GM12878 (cell line): ENCODE data around the gene BBOX1. TPM values are rescaled to one million over a fixed set of nuclear protein-coding genes. Genes with fewer than 3 reads are reported as not detected.

Experiments
- ATAC-seq: fragments of 200-7000 bp; cut with Tn5 transposase; 3 replicates; pipeline ENCODE4 v1.9.1; 2020; ENCODE audit warnings: mild to moderate bottlenecking, moderate library complexity
- BruUV-seq: library from RNA; stranded (reverse); fragments of 400-500 nt; replicated peaks from 2 replicates; lab custom pipeline; 2021; lab: Mats Ljungman, UMichigan
- CTCF ChIA-PET: fragments of 300-600 bp; sonication (Branson Sonifier 250); formaldehyde crosslinking; extraction: SDS; loops from one replicate; lab custom pipeline; 2021; ENCODE audit warnings: inconsistent platforms; lab: Yijun Ruan, JAX
- POLR2A ChIA-PET: fragments of 350-600 bp; formaldehyde crosslinking; extraction: SDS; loops from one replicate; lab custom pipeline; 2021; ENCODE audit warnings: inconsistent platforms; lab: Charles Lee
- RAD21 ChIA-PET: fragments of 300-600 bp; sonication (Branson Sonifier 250); formaldehyde crosslinking; loops from one replicate; lab custom pipeline; 2023; ENCODE audit warnings: antibody characterized with exemption; ENCODE audit not compliant: unreplicated experiment; lab: Charles Lee
- SMC1A ChIA-PET: fragments of 300-600 bp; sonication (Branson Sonifier 250); formaldehyde crosslinking; loops from one replicate; lab custom pipeline; 2023; ENCODE audit not compliant: unreplicated experiment, uncharacterized antibody; lab: Charles Lee
- DNase-seq: peaks from one replicate; pipeline ENCODE4 v3.0.0-alpha.2; 2011; ENCODE audit warnings: low read depth, low spot score
- FAIRE-seq: peaks from 3 replicates; lab custom pipeline; 2011; peaks lifted over from hg19 to GRCh38; lab: Jason Lieb, UNC
- H2AFZ ChIP-seq: 2 replicates; pipeline ENCODE4 v1.6.0; 2011; ENCODE audit warnings: low read depth, low read length, control low read depth; ENCODE audit not compliant: control insufficient read depth
- H3K27ac ChIP-seq: 2 replicates; pipeline ENCODE4 v1.5.1; 2011; ENCODE audit warnings: control low read depth; ENCODE audit not compliant: control insufficient read depth, insufficient read depth
- H3K27me3 ChIP-seq, 2 experiments: replicated peaks in 1 of 2; 2 replicates each; pipeline versions ENCODE4 v1.6.0 to v1.6.1; 2011; ENCODE audit warnings: low read length in 1 of 2; ENCODE audit not compliant: control insufficient read depth in 2 of 2, insufficient read depth in 2 of 2
- H3K36me3 ChIP-seq, 2 experiments: 2 replicates each; pipeline ENCODE4 v1.5.1; 2011; ENCODE audit warnings: low read length in 1 of 2; ENCODE audit not compliant: control insufficient read depth in 2 of 2, insufficient read depth in 2 of 2
- H3K4me1 ChIP-seq: 2 replicates; pipeline ENCODE4 v1.6.1; 2011; ENCODE audit warnings: mild to moderate bottlenecking, low read length, moderate library complexity, mixed read lengths; ENCODE audit not compliant: control insufficient read depth, insufficient read depth
- H3K4me2 ChIP-seq: 2 replicates; pipeline ENCODE4 v1.6.0; 2011; ENCODE audit warnings: control low read depth; ENCODE audit not compliant: control insufficient read depth, insufficient read depth
- H3K4me3 ChIP-seq: fragments of 200-600 bp; sonication (generic); 2 replicates; pipeline ENCODE4 v1.5.1; 2016
- H3K79me2 ChIP-seq: 2 replicates; pipeline ENCODE4 v1.6.0; 2011; ENCODE audit warnings: low read length; ENCODE audit not compliant: control insufficient read depth, insufficient read depth
- H3K9ac ChIP-seq: 2 replicates; pipeline ENCODE4 v1.8.0; 2011; ENCODE audit warnings: low read length, control low read depth, mixed read lengths; ENCODE audit not compliant: control insufficient read depth, insufficient read depth
- H3K9me3 ChIP-seq: replicated peaks from 3 replicates; pipeline ENCODE4 v1.5.1; 2011; ENCODE audit warnings: mild to moderate bottlenecking, low read length; ENCODE audit not compliant: control insufficient read depth, insufficient read depth
- H4K20me1 ChIP-seq: 2 replicates; pipeline ENCODE4 v1.6.0; 2011; ENCODE audit not compliant: control insufficient read depth, insufficient read depth
- ATF2 ChIP-seq: IDR thresholded peaks from 2 replicates; pipeline ENCODE4 v1.6.1; 2012; ENCODE audit warnings: low read length, inconsistent platforms
- CEBPB ChIP-seq, 2 experiments: fragments of 150-350 bp in 1 of 2; IDR thresholded peaks; 2 replicates each; pipeline ENCODE4 v1.6.1; 2012 to 2014; ENCODE audit warnings: low read depth in 2 of 2, low read length in 2 of 2, borderline replicate concordance in 1 of 2, inconsistent platforms in 1 of 2
- CREM ChIP-seq: IDR thresholded peaks from 2 replicates; pipeline ENCODE4 v1.6.1; 2014; ENCODE audit warnings: antibody characterized with exemption, low read depth
- EZH2 ChIP-seq: IDR thresholded peaks from 2 replicates; pipeline ENCODE4 v1.6.1; 2012; ENCODE audit warnings: low read depth, mild to moderate bottlenecking, control low read depth, inconsistent platforms, low read length, borderline replicate concordance; ENCODE audit not compliant: control insufficient read depth
- IKZF1 ChIP-seq: fragments of 450-650 bp; conservative IDR thresholded peaks from 2 replicates; pipeline ENCODE4 v1.6.1; 2017; ENCODE audit warnings: antibody characterized with exemption, mild to moderate bottlenecking
- JUNB ChIP-seq: IDR thresholded peaks from 2 replicates; pipeline ENCODE4 v1.6.1; 2016; ENCODE audit warnings: antibody characterized with exemption, mild to moderate bottlenecking
- RBBP5 ChIP-seq: fragments of 200-600 bp; sonication (generic); conservative IDR thresholded peaks from 2 replicates; pipeline ENCODE4 v1.6.1; 2016
- SKIL ChIP-seq: fragments of 450-650 bp; IDR thresholded peaks from 2 replicates; pipeline ENCODE4 v1.6.1; 2017; ENCODE audit warnings: mild to moderate bottlenecking, low read depth, inconsistent platforms; ENCODE audit not compliant: poor library complexity, severe bottlenecking
- SP1 ChIP-seq: IDR thresholded peaks from one replicate; pipeline ENCODE4 v1.6.1; 2011; ENCODE audit warnings: low read depth, low read length
- ZNF622 ChIP-seq: fragments of 450-650 bp; IDR thresholded peaks from 2 replicates; pipeline ENCODE4 v1.6.1; 2017; ENCODE audit warnings: mild to moderate bottlenecking, inconsistent platforms
- WGBS: methylation state at CpG from one replicate; pipeline ENCODE4 v1.1.6; 2016; ENCODE audit warnings: low lambda C conversion rate; ENCODE audit not compliant: insufficient replicate concordance, insufficient coverage; ENCODE audit errors: missing lambda C conversion rate; 5-methylcytosine and 5-hydroxymethylcytosine counted together
- in situ Hi-C: fragments of 300-500 bp; cut with MboI; formaldehyde crosslinking; loops from 9 replicates; pipeline ENCODE4 v1.14.3; 2018; ENCODE audit warnings: mixed read lengths
- intact Hi-C: fragments of 100-400 bp; cut with micrococcal nuclease; formaldehyde crosslinking; loops from one replicate; pipeline ENCODE4 v1.14.2; 2022; ENCODE audit not compliant: unreplicated experiment
- polyA plus RNA-seq, 11 experiments: library from polyadenylated mRNA; depleted of rRNA in 4 of 11; unstranded in 6 of 11; stranded (reverse) in 5 of 11; fragments of >200 nt; fragmentation: Nextera tagmentation in 4 of 11; fragmentation: Illumina TruSeq in 1 of 11; extraction: Ambion mirVana in 4 of 11; extraction: Trizol in 1 of 11; gene quantifications; 1 replicate in 1 of 11; 2 replicates in 10 of 11; pipeline versions ENCODE4 v1.2.1 to v1.2.3, GENCODE V29; 2011 to 2016; ENCODE audit warnings: inconsistent platforms in 2 of 11, missing spikeins in 2 of 11, low read depth in 1 of 11
- total RNA-seq, 4 experiments: library from RNA; depleted of rRNA in 3 of 4; stranded (reverse); fragments of >200 nt in 3 of 4; fragmentation: Illumina TruSeq in 1 of 4; extraction: Trizol in 1 of 4; gene quantifications; 2 replicates each; pipeline versions ENCODE4 v1.2.1 to v1.2.3, GENCODE V29; 2013 to 2021
- TF ChIP-seq, protein P1 (sequence below): fragments of 450-650 bp; formaldehyde crosslinking; IDR thresholded peaks from 2 replicates; pipeline ENCODE4 v1.4.0; 2022; ENCODE audit warnings: mild to moderate bottlenecking, moderate library complexity
- TF ChIP-seq, protein P2 (sequence below): fragments of 150-350 bp; IDR thresholded peaks from 2 replicates; pipeline ENCODE4 v1.6.1; 2016; ENCODE audit warnings: low read depth, low read length
- TF ChIP-seq, protein P3 (sequence below): IDR thresholded peaks from 2 replicates; pipeline ENCODE4 v1.6.1; 2012; ENCODE audit warnings: low read depth, low read length, improper control_type of control experiment

BBOX1 gene
- total and polyA plus RNA-seq, 10 of the 15 experiments (the other 5 are each of a cell fraction or from before 2014, with no cell fraction given) = 3.5 TPM; not detected in 9

GRCh38 chr11:27159335-27159679 is 118.7 kb downstream of the BBOX1 start:
- Histone ChIP-seq H4K20me1 (no peaks in the 10 kb centered on the region), H3K27me3 (no peaks in the 10 kb centered on the region), H3K36me3 (no peaks in the 10 kb centered on the region), H3K4me3 (no peak overlapping the region), H3K4me1 (no peaks in the 10 kb centered on the region), H3K9me3 (no peaks in the 10 kb centered on the region), H3K79me2 (no peaks in the 10 kb centered on the region), H3K27ac (no peak overlapping the region), H3K9ac (no peak overlapping the region), H3K4me2 (no peak overlapping the region), H2AFZ (no peak overlapping the region)
- in situ Hi-C loops (no loop called here), intact Hi-C loops (loop anchor here (2.0 to 10.0 kb wide), 2 partner anchors 505 to 873 kb away; no protein-coding TSS in a partner anchor)
- RAD21 ChIA-PET = interaction anchor here (0.6 to 3.1 kb wide), 13 partner anchors 14 to 875 kb away, joined by 3 to 19 read pairs (median 5); no protein-coding TSS in a partner anchor
- CTCF ChIA-PET = interaction anchor here (0.6 to 5.7 kb wide), 39 partner anchors 8 to 880 kb away, joined by 3 to 46 read pairs (median 4); partner anchors contain the start of gene BBOX1
- no peak for ATAC-seq
- SMC1A ChIA-PET = interaction anchor here (0.6 to 3.2 kb wide), 24 partner anchors 8 to 1378 kb away, joined by 3 to 29 read pairs (median 4); no protein-coding TSS in a partner anchor
- FAIRE-seq = no peak
- BruUV-seq = no TSS peak
- POLR2A ChIA-PET = interaction anchor here (0.7 kb wide), 1 partner anchor 44 kb away, joined by 4 read pairs; no protein-coding TSS in a partner anchor
- WGBS = 21% methylated on average over 2 of the region's 2 CpGs
- no peak for DNase-seq
- TF ChIP-seq SP1 (no peak), CREM (no peak), EZH2 (no peak), IKZF1 (no peak), SKIL (no peak), JUNB (no peak), ZNF622 (no peak), ATF2 (no peak), RBBP5 (no peak), CEBPB (IDR thresholded peaks at IDR 0.05; ENCODE audit: borderline replicate concordance in 1 of 2, low read depth in 2 of 2, low read length in 2 of 2) (no peak)
- TF ChIP-seq, protein P1, sequence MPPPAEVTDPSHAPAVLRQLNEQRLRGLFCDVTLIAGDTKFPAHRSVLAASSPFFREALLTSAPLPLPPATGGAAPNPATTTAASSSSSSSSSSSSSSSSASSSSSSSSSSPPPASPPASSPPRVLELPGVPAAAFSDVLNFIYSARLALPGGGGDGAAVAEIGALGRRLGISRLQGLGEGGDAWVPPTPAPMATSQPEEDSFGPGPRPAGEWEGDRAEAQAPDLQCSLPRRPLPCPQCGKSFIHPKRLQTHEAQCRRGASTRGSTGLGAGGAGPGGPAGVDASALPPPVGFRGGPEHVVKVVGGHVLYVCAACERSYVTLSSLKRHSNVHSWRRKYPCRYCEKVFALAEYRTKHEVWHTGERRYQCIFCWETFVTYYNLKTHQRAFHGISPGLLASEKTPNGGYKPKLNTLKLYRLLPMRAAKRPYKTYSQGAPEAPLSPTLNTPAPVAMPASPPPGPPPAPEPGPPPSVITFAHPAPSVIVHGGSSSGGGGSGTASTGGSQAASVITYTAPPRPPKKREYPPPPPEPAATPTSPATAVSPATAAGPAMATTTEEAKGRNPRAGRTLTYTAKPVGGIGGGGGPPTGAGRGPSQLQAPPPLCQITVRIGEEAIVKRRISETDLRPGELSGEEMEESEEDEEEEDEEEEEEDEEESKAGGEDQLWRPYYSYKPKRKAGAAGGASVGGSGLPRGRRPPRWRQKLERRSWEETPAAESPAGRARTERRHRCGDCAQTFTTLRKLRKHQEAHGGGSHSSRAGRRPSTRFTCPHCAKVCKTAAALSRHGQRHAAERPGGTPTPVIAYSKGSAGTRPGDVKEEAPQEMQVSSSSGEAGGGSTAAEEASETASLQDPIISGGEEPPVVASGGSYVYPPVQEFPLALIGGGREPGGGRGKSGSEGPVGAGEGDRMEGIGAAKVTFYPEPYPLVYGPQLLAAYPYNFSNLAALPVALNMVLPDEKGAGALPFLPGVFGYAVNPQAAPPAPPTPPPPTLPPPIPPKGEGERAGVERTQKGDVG (CRISPR knock-in tag) = no peak
- TF ChIP-seq, protein P2, sequence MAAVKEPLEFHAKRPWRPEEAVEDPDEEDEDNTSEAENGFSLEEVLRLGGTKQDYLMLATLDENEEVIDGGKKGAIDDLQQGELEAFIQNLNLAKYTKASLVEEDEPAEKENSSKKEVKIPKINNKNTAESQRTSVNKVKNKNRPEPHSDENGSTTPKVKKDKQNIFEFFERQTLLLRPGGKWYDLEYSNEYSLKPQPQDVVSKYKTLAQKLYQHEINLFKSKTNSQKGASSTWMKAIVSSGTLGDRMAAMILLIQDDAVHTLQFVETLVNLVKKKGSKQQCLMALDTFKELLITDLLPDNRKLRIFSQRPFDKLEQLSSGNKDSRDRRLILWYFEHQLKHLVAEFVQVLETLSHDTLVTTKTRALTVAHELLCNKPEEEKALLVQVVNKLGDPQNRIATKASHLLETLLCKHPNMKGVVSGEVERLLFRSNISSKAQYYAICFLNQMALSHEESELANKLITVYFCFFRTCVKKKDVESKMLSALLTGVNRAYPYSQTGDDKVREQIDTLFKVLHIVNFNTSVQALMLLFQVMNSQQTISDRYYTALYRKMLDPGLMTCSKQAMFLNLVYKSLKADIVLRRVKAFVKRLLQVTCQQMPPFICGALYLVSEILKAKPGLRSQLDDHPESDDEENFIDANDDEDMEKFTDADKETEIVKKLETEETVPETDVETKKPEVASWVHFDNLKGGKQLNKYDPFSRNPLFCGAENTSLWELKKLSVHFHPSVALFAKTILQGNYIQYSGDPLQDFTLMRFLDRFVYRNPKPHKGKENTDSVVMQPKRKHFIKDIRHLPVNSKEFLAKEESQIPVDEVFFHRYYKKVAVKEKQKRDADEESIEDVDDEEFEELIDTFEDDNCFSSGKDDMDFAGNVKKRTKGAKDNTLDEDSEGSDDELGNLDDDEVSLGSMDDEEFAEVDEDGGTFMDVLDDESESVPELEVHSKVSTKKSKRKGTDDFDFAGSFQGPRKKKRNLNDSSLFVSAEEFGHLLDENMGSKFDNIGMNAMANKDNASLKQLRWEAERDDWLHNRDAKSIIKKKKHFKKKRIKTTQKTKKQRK = no peak
- TF ChIP-seq, protein P3, sequence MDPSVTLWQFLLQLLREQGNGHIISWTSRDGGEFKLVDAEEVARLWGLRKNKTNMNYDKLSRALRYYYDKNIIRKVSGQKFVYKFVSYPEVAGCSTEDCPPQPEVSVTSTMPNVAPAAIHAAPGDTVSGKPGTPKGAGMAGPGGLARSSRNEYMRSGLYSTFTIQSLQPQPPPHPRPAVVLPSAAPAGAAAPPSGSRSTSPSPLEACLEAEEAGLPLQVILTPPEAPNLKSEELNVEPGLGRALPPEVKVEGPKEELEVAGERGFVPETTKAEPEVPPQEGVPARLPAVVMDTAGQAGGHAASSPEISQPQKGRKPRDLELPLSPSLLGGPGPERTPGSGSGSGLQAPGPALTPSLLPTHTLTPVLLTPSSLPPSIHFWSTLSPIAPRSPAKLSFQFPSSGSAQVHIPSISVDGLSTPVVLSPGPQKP = no peak
